HG03520 (cell line): ENCODE data around the gene DNAJC12.
"Not testable (repeated sequence)": the region's sequence is repeated elsewhere in the genome, so short reads cannot be mapped to it uniquely, and the experiment has no call there.

ENCODE experiments used
- ATAC-seq: cut with Tn5 transposase; IDR thresholded peaks from one replicate; pipeline ENCODE4 v1.9.1; 2021; ENCODE audit warnings: mild to moderate bottlenecking, moderate library complexity; ENCODE audit not compliant: unreplicated experiment

The DNAJC12 gene

GRCh38 chr10:67767244-67767643 is 70.7 kb downstream of the DNAJC12 start:
- no peak for ATAC-seq

DNA sequence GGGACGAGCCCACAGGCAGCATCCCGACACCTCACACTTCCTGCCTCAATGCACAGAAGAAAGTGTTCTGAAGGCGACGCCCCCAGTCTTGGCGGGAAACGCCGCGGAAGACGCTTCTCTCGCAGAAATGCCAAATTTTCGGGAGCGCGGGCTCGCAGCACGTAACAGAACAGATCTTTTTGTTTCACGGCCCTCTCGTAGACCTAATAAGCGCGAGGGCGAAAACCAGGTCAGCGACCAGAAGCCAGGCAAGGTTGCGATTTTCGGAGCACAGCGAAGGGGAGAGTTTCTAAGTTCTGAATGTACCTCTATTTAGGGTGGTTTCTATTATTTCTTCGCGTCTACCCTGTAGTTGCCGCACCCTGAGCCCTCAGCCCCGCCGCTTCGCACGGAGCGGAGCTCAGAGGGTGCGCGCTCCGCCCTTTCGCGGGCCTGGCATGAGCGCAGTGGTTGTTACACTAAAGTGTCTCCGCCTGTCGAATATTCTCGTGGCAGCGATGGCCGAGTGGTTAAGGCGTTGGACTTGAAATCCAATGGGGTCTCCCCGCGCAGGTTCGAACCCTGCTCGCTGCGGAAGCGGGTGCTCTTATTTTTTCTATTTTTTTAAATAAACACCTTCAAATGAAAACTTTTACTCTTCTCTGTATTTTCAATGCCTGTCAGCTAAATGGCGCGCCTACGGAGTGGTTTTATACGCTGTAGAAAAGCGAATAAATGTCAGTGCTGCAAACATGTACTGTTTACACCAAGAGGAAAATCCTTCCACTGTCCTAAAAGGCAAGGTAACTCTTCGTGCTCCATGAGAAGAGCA is 73.8 kb downstream of the DNAJC12 start:
- peak; percentile 82 for ATAC-seq

DNA sequence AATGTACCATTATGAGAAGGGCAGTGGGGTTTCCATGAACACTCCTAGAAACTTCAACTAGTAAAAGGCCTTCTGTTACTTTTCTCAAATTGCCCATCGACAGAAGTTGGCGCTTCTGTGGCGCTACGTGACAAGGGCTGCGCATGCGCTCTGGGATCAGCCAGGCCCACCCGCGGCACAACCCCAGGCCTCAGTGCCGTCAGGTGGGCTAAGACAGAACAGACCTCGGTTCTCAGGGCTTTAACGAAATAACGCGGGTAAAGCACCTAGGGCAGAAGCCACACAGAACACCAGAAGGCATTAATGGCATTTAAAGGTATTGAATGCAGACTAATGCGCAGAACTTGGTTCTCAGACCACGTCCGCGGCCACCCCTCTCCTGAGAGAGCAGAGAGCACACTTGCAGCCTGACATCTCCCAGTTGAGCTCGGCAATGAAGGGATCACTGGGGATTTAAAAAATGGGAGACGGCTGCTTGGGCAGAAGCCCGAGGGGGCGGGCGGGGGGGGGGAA is 74.4 kb downstream of the DNAJC12 start:
- peak; percentile 19 for ATAC-seq

DNA sequence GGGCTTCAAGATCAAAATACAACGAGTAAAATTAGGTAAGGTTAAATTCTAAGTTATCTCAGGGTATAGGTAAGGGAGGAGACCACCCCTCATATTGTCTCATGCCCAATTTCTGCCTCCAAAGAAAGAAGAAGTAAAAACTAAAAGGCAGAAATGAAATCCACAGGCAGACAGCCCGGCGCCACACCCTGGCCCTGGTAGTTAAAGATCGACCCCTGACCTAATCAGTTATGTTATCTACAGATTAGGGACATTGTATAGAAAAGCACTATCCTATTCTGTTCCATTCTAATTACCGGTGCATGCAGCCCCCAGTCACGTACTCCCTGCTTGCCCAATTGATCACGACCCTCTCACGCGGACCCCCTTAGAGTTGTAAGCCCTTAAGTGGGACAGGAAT is 75.4 kb downstream of the DNAJC12 start:
- ATAC-seq: not testable (repeated sequence)

- ATAC-seq: no peak
These were observed 77.7 kb downstream of the DNAJC12 start for GRCh38 chr10:67760272-67760671.
